Measurements from ENCODE around the gene STAP2. TPM values are rescaled to one million over a fixed set of nuclear protein-coding genes. Genes with fewer than 3 reads are reported as not detected.
A peak's percentile ranks its signal among the peaks of the same experiment; 100 is the strongest.

The STAP2 gene
- total and polyA plus RNA-seq, 9 of the 15 experiments (the other 6 are each of a cell fraction or from before 2014, with no cell fraction given) = 1.2 to 9.8 (median 4.5) TPM

GRCh38 chr19:4374498-4375163 lies 36.0 kb upstream of the STAP2 start (continued):
- TF ChIP-seq THAP12 (CRISPR knock-in tag; IDR thresholded peaks at IDR 0.05) = peak; percentile 74
- no peak for TF ChIP-seq HDAC3 (IDR thresholded peaks at IDR 0.05; ENCODE audit: borderline replicate concordance, partially characterized antibody)
- TF ChIP-seq CSDE1 (IDR thresholded peaks at IDR 0.05) = no peak
- peak; percentile 58; the same call in 1 of the 2 replicates for TF ChIP-seq ZBTB34 (CRISPR knock-in tag; IDR thresholded peaks at IDR 0.05)
- TF ChIP-seq ESRRB (CRISPR knock-in tag; IDR thresholded peaks at IDR 0.05; ENCODE audit: borderline replicate concordance) = no peak
- TF ChIP-seq ZNF143 (CRISPR knock-in tag; IDR thresholded peaks at IDR 0.05) = peak; percentile 52; the same call in 1 of the 2 replicates
- TF ChIP-seq ZBTB7A (IDR thresholded peaks at IDR 0.05; ENCODE audit: borderline replicate concordance, control insufficient read depth, low read depth, low read length) = peak; percentile 97
- TF ChIP-seq CEBPZ (IDR thresholded peaks at IDR 0.05; ENCODE audit: borderline replicate concordance, low read depth, low read length) = no peak
- TF ChIP-seq EWSR1 (IDR thresholded peaks at IDR 0.05; ENCODE audit: borderline replicate concordance, low read depth, partially characterized antibody) = no peak
- TF ChIP-seq CLOCK (CRISPR knock-in tag; IDR thresholded peaks at IDR 0.05; ENCODE audit: borderline replicate concordance) = peak; percentile 83
- no peak for TF ChIP-seq MYBL2 (IDR thresholded peaks at IDR 0.05; ENCODE audit: low read depth)
- no peak for TF ChIP-seq MYBL2 (CRISPR knock-in tag; IDR thresholded peaks at IDR 0.05; ENCODE audit: borderline replicate concordance)
- TF ChIP-seq SMARCA5 (IDR thresholded peaks at IDR 0.05) = peak; percentile 86
